NK-92 (cell line): Measurements from ENCODE around the gene SPDYE4.

Source experiments
- DNase-seq: peaks from one replicate; lab custom pipeline; 2025; ENCODE audit not compliant: unreplicated experiment; lab: John Stamatoyannopoulos, UW

The SPDYE4 gene

DNA sequence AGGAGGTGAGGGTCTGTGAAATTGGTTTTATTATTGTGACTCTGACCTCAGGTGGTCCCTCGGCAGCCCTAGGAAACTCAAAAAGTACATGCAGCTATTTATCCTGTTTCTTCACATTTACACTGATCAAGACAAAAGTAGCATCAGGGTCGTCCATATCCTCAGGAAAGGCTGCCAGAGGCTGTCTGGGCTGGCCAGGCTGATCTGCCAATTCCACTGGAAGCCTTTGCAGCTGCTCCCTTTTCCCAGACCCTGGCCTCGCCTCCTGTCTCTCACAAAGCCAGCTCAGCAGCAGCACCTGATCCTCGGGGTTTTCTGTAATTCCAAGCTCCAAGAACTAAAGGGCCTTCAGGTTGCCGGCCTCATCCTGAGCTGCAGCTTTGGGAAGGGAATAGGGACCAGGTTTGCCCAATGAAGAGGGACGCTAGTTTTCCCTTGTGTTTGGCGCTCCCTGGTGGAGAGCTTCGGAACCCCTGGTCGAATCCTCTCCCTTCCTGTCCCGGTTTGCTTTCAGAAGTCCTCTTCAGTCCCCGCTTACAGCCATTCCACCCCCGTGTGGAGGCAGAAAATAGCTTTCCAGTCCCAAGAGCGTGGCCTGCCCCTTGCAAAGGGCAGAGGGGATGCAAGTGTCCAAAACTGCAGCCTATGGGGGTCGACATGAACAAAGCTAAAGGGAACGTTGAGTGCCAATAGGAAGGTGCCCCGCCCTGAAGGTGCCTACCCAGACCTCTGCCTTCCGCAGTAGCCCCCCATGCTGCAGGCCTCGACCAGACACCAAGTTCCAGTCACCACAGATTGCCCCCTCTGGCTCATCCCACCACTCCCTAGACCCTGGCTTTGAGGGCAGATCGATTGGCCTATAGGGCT lies 27.4 kb upstream of the SPDYE4 start:
- no peak for DNase-seq

DNA sequence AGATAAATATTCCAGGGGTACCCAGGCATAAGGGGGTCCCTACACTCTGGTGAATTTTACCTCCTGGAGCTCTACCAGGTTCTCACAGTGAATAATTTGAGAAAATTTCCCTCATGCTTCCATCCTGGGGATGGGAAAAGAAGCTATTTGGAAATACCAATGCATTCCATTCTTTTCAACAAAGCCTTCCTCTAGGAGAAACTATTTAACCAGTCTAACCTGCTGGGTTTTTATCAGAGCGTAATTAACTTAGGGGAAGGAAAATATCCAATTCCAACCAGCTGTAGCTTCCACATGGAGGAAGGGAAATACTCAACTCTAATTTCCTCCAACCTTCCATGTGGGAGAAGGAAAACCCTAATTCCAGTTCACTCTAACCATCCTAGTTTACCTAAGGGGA lies 23.8 kb upstream of the SPDYE4 start:
- DNase-seq: no peak

- DNase-seq: no peak
Observed at GRCh38 chr17:8781776-8782175, 23.4 kb upstream of the SPDYE4 start.

DNA sequence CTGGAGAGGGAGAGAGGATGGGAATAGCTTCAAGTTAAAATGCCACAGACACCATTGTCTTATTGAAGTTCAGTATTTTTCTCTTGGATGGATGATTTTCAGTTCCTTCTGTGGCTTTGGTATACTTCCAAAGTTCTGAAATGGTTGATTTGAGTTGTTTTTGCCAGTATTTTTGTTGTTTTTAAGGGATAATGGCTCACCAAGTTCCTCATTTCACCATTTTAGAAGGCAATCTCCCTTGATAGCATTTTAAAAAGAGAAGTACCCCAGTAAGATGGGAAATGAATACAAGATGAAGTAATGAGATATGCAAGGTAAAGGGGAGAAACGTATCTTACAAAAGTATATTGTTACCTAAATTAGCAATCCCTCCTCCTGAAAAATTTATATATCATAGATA lies 18.5 kb upstream of the SPDYE4 start:
- DNase-seq: no peak

DNA sequence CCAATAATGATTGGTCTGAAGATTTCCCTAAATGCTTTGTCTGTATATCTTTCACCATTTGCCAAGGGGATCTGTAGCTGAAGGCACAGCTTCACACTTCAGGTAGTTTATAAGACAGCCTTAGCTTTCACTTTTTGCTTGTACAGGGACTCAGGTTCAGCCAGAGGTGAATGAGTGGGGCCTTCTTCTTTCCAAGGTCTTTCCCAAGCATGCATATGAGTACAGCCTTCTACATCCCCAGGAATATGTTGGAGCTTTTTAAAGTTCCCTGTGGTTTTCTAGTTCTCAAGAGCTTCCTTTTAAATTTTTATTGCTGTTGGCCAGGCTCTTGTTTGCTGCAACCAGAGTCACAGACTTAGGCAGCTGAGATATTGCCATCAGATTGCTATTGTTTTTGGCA lies 17.9 kb upstream of the SPDYE4 start:
- DNase-seq: no peak

GRCh38 chr17:8766731-8767130 lies 8.4 kb upstream of the SPDYE4 start:
- DNase-seq: no peak

DNA sequence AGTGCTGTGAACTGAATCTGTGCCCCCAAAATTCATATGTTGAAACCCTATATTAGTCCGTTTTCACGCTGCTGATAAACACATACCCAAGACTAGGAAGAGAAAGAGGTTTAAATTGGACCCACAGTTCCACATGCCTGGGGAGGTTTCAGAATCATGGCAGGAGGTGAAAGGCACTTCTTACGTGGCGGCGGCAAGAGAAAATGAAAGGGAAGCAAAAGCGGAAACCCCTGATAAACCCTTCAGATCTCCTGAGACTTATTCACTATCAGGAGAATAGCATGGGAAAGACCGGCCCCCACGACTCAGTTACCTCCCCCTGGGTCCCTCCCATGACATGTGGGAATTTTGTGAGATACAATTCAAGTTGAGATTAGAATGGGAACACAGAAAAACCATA lies 3.7 kb upstream of the SPDYE4 start:
- no peak for DNase-seq

DNA sequence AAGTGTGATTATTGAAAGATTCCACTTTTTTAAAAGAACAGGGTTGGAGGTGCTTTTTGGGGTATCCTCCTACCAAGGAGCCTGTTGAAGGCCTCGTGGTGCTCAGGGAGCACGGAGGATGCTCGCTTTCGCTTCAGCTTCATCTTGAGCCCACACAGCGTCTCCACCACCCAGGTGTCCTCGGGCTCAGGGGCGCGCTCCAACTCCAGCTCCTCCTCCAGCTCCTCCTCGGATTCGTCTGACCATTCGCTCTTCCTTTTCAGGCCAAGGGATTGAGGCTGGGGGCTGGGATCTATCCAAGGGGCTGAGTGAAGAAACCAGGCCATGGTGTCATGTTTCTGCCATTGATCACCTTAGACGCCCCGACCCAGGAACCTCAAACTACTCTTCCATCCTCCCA lies 1.2 kb downstream of the SPDYE4 start:
- no peak for DNase-seq

- DNase-seq: no peak
Observed at GRCh38 chr17:8755590-8756255, 2.6 kb downstream of the SPDYE4 start.

GRCh38 chr17:8754890-8755289 lies 3.5 kb downstream of the SPDYE4 start:
- no peak for DNase-seq

- DNase-seq: no peak
Observed at GRCh38 chr17:8753976-8754440, 4.3 kb downstream of the SPDYE4 start.

DNA sequence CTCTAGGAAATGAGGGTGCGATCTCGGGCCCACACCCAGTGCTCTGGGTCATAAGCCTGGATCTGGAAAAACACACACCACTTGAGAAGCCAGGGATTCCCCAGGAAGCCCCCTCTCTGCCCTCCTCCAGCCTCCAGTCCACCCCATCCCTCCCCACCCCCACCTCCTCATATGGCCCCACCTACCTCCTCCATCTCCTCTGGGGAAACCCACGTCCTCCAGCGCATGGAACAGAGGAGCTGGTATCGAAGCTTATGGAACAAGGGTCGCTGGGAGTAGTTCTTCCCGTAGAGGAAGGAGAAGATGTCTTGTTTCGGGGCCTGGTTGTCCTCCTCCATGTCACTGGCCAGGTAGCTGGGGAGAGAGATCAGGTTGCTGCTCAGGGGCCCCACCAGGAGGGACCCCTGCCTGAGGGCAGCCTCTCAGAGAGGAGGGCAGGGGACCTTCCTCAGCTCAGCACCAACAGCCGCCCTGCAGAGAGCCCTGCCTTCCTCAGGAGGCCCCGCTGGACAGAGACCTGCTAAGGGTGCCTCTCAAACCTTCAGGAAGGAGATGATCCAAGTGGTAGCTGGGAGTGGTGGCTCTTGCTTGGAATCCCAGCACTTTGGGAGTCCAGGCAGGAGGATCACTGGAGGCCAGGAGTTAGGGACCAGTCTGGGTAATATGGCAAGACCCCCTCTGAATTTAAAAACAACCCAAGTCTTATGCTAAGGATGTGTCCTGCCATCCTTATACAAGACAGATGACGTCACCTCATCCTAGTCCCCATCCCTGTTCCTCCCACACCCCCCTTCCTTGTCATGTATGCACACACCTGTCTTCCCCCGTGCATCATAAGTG lies 5.0 kb downstream of the SPDYE4 start:
- no peak for DNase-seq

DNA sequence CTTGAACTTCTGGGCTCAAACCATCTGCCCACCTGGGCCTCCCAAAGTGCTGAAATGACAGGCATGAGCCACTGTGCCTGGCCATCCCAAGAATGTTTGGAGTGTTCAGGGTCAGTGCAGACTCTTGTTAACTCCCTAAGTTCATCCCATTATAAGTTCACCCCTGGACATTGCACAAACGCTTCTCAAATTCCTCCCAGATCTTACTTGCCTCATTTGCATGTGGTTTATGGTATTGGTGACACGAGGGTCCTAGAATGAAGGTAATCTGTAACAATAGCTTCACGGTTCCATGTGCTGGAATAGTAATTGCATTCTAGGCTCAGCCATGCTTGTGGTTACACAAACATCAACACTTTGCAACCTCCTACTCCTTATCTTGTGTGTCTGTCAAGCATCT lies 8.7 kb downstream of the SPDYE4 start:
- DNase-seq: no peak

GRCh38 chr17:8747742-8748141 lies 10.6 kb downstream of the SPDYE4 start:
- DNase-seq: no peak

- DNase-seq: no peak
Observed at GRCh38 chr17:8746501-8747236, 11.7 kb downstream of the SPDYE4 start.

- DNase-seq: no peak
Observed at GRCh38 chr17:8745586-8746500, 12.5 kb downstream of the SPDYE4 start.

DNA sequence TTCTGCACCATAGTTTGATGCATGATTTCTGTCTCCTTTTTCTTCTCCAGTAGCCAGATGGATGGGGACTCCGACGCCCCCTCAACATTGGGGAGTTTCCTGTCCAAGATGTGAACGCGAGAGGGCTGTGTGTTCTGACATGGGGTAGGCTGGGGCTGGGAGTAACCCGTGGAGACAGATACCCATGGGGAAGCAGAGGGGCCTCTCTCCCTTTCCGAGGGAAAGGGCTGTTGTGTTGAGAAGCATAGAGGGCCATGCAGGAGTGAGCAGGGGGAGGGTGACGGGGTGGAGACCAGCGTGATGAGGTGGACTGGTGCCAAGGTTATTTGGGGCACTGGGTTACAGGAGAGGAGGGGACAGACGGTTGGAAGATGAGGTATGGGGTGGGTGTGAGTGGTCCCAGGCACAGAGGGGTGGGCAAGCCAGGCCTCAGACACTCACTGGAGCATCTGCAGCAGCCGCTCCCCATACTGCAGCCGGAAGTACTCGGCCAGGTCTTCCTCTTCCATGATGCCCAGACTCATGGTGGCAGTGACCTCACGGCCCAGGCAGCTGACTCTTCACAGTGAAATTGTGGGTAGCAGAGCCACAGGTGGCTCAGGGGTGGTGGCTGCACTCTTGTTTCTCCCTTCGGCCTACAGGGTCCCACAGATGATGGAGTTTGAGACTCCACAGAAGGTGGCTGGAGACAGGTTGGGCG lies 14.1 kb downstream of the SPDYE4 start:
- DNase-seq: no peak

- DNase-seq: no peak
Observed at GRCh38 chr17:8742819-8743218, 15.5 kb downstream of the SPDYE4 start.

- no peak for DNase-seq
Observed at GRCh38 chr17:8742274-8742673, 16.1 kb downstream of the SPDYE4 start.
